Brain pericyte (primary cell): ENCODE data around the gene USP20.
"Not testable (repeated sequence)": the region's sequence is repeated elsewhere in the genome, so short reads cannot be mapped to it uniquely, and the experiment has no call there.

Source experiments
- DNase-seq: peaks from one replicate; pipeline ENCODE4 v3.0.0-alpha.2; 2012; ENCODE audit warnings: low read depth, low spot score

USP20 gene

GRCh38 chr9:129889941-129890717, 54.9 kb downstream of the USP20 start:
- DNase-seq, result no peak

GRCh38 chr9:129890718-129891299, 55.6 kb downstream of the USP20 start:
- not testable (repeated sequence) for DNase-seq

GRCh38 chr9:129891569-129891968, 56.3 kb downstream of the USP20 start:
- DNase-seq, result no peak

GRCh38 chr9:129894120-129894823, 59.0 kb downstream of the USP20 start:
- no peak for DNase-seq

GRCh38 chr9:129895376-129896268, 60.4 kb downstream of the USP20 start:
- no peak for DNase-seq

- no peak for DNase-seq
These were observed 62.0 kb downstream of the USP20 start for GRCh38 chr9:129897263-129897662.

GRCh38 chr9:129898185-129898584, 62.9 kb downstream of the USP20 start:
- DNase-seq, result no peak

GRCh38 chr9:129899620-129900019, 64.4 kb downstream of the USP20 start:
- no peak for DNase-seq

- DNase-seq, result no peak
These were observed 65.2 kb downstream of the USP20 start for GRCh38 chr9:129900263-129901027.

- no peak for DNase-seq
These were observed 66.9 kb downstream of the USP20 start for GRCh38 chr9:129901993-129902739.

- DNase-seq, result no peak
These were observed 67.5 kb downstream of the USP20 start for GRCh38 chr9:129902740-129903134.

GRCh38 chr9:129904734-129905133, 69.5 kb downstream of the USP20 start:
- DNase-seq, result no peak

GRCh38 chr9:129906298-129906697, 71.0 kb downstream of the USP20 start:
- DNase-seq, result no peak

- no peak for DNase-seq
These were observed 71.9 kb downstream of the USP20 start for GRCh38 chr9:129907201-129907600.

GRCh38 chr9:129908906-129909305, 73.6 kb downstream of the USP20 start:
- DNase-seq, result no peak

GRCh38 chr9:129909851-129910250, 74.6 kb downstream of the USP20 start:
- DNase-seq, result no peak

GRCh38 chr9:129910628-129911567, 75.6 kb downstream of the USP20 start:
- DNase-seq, result peak; percentile 78

GRCh38 chr9:129914051-129914450, 78.8 kb downstream of the USP20 start:
- no peak for DNase-seq

GRCh38 chr9:129916707-129917106, 81.4 kb downstream of the USP20 start:
- DNase-seq, result no peak
